ENCODE results near the gene CD7. TPM values are rescaled to one million over a fixed set of nuclear protein-coding genes. Genes with fewer than 3 reads are reported as not detected.

CD7 gene
- total and polyA plus RNA-seq, 8 donors = 2.0 to 8.6 (median 3.7) TPM; not detected in 3

DNA sequence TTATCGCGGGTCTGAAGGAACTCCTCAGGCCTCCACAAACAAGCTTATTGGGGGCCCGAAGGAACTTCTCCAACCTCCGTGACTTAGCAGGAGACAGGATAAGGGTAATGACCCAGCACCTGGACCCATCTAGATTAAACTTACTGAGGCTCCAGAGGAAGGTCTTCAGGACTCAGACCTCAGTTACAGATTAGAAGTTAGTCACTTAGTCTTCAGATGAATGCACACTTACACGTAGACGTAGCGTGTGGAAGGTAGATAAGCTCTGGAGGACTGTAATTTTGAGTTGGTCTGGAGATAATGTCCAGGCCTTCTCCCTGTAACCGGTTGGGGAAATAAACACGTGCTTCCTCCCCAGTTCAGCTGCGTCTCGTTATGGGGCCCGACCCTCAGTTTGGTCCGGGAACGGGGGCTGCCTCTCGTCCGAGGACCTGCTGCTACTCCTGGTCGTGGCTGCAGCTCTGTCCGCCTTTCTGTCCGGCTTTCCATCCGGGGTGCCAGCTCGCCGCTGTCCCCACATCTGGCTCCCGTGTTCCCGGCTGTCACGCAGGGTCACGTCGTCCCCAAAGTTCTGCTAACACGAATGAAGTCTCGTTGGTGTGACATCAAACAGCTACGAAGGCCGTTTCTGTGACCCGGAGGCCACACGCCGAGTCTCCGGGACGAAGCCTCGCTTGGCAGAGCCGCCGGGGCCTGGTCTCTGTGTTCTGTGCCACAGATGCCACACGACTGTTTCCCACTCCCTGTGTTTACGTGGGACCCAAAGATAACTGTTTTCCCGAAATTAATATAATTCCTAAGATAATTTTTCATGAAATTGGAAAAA, 28.0 kb upstream of the CD7 start:
- no peaks in the 10 kb centered on the region for H3K36me3 ChIP-seq
- no peak overlapping the region for H3K4me3 ChIP-seq
- WGBS, 5 donors = 74 to 84% (median 77%) methylated on average over 41 to 42 of the region's 42 CpGs
- H3K9me3 ChIP-seq = no peaks in the 10 kb centered on the region
- peaks cover 0 to 21% (median 0%) of the 10 kb centered on the region in 3 donors for H3K27me3 ChIP-seq
- H3K4me1 ChIP-seq = peaks cover 0 to 9% (median 4%) of the 10 kb centered on the region in 4 donors
- H3K27ac ChIP-seq = no peak overlapping the region
- intact Hi-C loops (cut with DNase I; ENCODE audit: low total_unique reads) = no loop called here
- no peak for DNase-seq
- TF ChIP-seq POLR2A (IDR thresholded peaks at IDR 0.05) (no peak), EP300 (IDR thresholded peaks at IDR 0.05) (no peak), POLR2AphosphoS5 (IDR thresholded peaks at IDR 0.05) (no peak)
- TF ChIP-seq, protein P1, sequence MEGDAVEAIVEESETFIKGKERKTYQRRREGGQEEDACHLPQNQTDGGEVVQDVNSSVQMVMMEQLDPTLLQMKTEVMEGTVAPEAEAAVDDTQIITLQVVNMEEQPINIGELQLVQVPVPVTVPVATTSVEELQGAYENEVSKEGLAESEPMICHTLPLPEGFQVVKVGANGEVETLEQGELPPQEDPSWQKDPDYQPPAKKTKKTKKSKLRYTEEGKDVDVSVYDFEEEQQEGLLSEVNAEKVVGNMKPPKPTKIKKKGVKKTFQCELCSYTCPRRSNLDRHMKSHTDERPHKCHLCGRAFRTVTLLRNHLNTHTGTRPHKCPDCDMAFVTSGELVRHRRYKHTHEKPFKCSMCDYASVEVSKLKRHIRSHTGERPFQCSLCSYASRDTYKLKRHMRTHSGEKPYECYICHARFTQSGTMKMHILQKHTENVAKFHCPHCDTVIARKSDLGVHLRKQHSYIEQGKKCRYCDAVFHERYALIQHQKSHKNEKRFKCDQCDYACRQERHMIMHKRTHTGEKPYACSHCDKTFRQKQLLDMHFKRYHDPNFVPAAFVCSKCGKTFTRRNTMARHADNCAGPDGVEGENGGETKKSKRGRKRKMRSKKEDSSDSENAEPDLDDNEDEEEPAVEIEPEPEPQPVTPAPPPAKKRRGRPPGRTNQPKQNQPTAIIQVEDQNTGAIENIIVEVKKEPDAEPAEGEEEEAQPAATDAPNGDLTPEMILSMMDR (IDR thresholded peaks at IDR 0.05) = no peak

DNA sequence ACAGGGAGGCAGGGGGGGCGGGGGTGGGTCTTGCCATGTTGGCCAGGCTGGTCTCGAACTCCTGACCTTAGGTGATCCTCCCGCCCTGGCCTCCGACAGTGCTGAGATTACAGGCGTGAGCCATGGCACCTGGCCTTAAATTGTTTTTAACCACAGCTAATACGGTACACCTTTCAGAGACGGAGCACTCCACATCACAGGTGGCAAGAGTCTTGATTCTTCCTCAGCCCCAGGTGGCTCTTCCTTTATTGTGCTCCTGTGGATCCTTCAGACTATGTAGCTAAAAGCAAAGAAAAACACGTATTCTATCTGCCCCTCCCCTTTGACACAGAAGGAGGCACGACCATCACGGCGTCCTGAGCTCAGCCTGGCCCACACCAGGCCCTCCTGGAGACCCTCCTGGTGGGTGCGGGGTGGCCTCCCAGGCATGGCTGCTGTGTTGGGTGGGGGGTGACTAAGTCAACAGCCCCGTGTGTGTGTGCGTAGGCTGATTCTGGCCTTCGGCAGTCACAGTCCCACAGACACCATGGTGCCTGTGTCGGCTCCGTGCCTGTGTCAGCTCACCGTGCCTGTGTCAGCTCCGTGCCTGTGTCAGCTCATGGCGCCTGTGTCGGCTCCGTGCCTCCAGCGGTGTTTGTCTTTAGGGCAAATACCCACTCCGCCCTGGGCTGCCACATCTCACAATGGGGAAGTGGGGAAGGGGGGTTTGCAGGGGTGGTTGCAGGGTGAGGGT, 26.9 kb upstream of the CD7 start:
- H3K4me3 ChIP-seq = no peak overlapping the region
- H3K4me1 ChIP-seq = peaks cover 4 to 16% (median 9%) of the 10 kb centered on the region in 4 donors
- TF ChIP-seq POLR2A (IDR thresholded peaks at IDR 0.05) (no peak), EP300 (IDR thresholded peaks at IDR 0.05) (no peak), POLR2AphosphoS5 (IDR thresholded peaks at IDR 0.05) (no peak)
- TF ChIP-seq, protein P1 (IDR thresholded peaks at IDR 0.05) = no peak
- WGBS, 5 donors = 57 to 81% (median 68%) methylated on average over 14 to 24 of the region's 24 CpGs
- H3K27me3 ChIP-seq = peaks cover 0 to 18% (median 0%) of the 10 kb centered on the region in 3 donors
- peak in 1 of 2 donors; percentile 73 for DNase-seq
- no peak overlapping the region for H3K27ac ChIP-seq
- no peaks in the 10 kb centered on the region for H3K9me3 ChIP-seq
- no peaks in the 10 kb centered on the region for H3K36me3 ChIP-seq
- intact Hi-C loops (cut with DNase I; ENCODE audit: low total_unique reads) = no loop called here

DNA sequence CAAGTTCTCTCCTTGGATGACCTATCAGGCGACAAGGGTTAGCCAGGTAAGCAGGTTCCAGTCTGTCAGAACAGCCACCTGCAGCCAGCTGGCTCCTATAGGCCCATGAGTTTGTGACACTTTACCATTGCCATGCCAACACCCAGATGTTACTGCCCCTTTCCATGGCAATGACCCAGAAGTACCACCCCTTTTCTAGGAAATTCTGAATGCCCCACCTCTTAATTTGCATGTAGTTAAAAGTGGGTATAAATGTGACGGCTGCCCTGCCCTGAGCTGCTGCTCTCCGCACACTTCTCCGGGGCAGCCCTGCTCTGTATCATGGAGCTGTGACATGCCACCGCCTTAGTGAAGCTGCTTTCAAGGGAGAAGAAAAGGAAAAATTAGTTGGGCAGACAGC, 26.2 kb upstream of the CD7 start:
- no peaks in the 10 kb centered on the region for H3K36me3 ChIP-seq
- 88 to 96% (median 94%) methylated on average over 5 of the region's 5 CpGs for WGBS, 5 donors
- H3K4me1 ChIP-seq = peaks cover 6 to 23% (median 16%) of the 10 kb centered on the region in 4 donors
- H3K27me3 ChIP-seq = peaks cover 0 to 12% (median 0%) of the 10 kb centered on the region in 3 donors
- no peak for TF ChIP-seq POLR2A (IDR thresholded peaks at IDR 0.05)
- TF ChIP-seq, protein P1 (IDR thresholded peaks at IDR 0.05) = no peak
- TF ChIP-seq POLR2AphosphoS5 (IDR thresholded peaks at IDR 0.05) = no peak
- no peak for TF ChIP-seq EP300 (IDR thresholded peaks at IDR 0.05)
- no peak overlapping the region for H3K27ac ChIP-seq
- H3K9me3 ChIP-seq = no peaks in the 10 kb centered on the region
- no peak for DNase-seq
- H3K4me3 ChIP-seq = no peak overlapping the region
- intact Hi-C loops (cut with DNase I; ENCODE audit: low total_unique reads) = no loop called here

DNA sequence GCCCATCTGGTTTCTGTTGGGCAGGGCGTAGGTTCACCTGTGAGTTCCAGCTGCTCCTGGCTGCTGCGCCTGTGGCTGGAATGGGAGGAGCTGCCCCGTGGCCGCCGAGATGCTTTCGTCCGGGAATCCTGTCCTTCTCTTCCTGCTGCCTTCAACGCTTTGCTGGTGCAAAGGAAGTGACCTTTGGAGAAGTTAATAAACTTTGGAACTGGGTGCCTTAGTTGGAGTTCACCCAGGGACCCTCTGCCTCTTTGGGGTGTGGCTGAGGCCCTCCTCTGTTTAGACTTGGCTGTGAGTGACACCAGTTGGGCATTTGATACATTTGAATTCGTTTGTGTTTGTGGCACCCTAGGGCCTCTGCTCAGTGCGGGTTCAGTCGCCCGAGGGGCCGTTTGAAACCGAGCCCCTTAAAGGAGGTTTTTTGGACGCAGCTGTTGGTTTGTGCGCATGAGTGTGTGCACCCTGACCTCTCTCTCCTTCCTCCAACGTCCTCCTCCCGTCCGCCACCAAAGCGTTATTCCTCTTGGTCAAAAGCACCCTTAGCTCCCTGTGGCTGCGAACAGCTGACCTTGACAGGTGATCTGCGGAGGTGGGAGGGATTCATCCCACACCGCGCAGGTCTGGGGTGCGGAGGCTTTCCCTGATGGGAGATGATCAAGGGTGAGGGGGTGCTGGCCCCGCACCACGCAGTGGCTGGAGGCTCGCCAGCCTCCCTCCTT, 25.1 kb upstream of the CD7 start:
- Histone ChIP-seq H3K27ac (no peak overlapping the region), H3K9me3 (no peaks in the 10 kb centered on the region), H3K4me3 (no peak overlapping the region), H3K27me3 (peaks cover 0 to 4% (median 0%) of the 10 kb centered on the region in 3 donors), H3K4me1 (peaks cover 10 to 31% (median 20%) of the 10 kb centered on the region in 4 donors), H3K36me3 (no peaks in the 10 kb centered on the region)
- intact Hi-C loops (cut with DNase I; ENCODE audit: low total_unique reads) = no loop called here
- no peak for DNase-seq
- WGBS, 5 donors = 75 to 85% (median 82%) methylated on average over 26 to 28 of the region's 28 CpGs
- TF ChIP-seq POLR2A (IDR thresholded peaks at IDR 0.05) = no peak
- TF ChIP-seq, protein P1 (IDR thresholded peaks at IDR 0.05) = no peak
- no peak for TF ChIP-seq POLR2AphosphoS5 (IDR thresholded peaks at IDR 0.05)
- no peak for TF ChIP-seq EP300 (IDR thresholded peaks at IDR 0.05)

All from stomach (tissue), 9 donors.